Measurements from ENCODE around the gene PLA2G6. TPM values are rescaled to one million over a fixed set of nuclear protein-coding genes. Genes with fewer than 3 reads are reported as not detected.

The PLA2G6 gene
- total RNA-seq, 2 experiments from 2014 or later, result 33.9 to 83.9 TPM

DNA sequence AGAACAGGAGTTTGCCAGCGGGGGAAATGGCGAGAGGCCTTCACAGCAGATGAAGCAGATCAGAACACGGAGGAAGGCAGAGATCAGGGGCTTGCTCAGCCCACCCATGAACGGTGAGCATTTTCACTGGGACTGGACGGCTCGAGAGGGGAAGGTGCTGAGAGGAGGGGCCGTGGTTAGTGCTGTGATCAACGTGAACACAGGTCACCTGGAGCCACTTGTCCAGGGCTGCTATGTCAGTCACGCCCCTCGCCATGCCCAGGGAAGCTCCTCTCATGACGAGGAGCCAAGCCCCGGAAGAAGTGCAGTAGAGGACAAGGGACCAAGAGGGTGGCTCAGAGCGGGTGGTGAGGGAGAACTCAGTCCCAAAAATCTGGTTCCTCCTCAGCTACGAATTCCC is 7.0 kb downstream of the PLA2G6 start:
- intact Hi-C loops (cut with micrococcal nuclease; ENCODE audit: unreplicated experiment), result no loop called here
- Histone ChIP-seq H3K27ac (ENCODE audit: low read depth, low read length, poor library complexity, severe bottlenecking) (no peak overlapping the region), H3K4me2 (ENCODE audit: low read length) (no peak overlapping the region), H3K9me3 (ENCODE audit: low read length) (no peaks in the 10 kb centered on the region), H3K4me3 (ENCODE audit: low read depth, low read length, poor library complexity, severe bottlenecking) (no peak overlapping the region), H3K9me2 (ENCODE audit: insufficient read depth, low read length) (no peaks in the 10 kb centered on the region), H3K79me2 (ENCODE audit: insufficient read depth, low read depth, low read length) (no peaks in the 10 kb centered on the region), H3K36me3 (ENCODE audit: insufficient read depth, low read length) (no peaks in the 10 kb centered on the region), H3K4me1 (ENCODE audit: insufficient read depth, low read length, poor library complexity, severe bottlenecking) (peaks cover 14% of the 10 kb centered on the region), H2AFZ (ENCODE audit: low read length) (no peak overlapping the region), H4K20me1 (ENCODE audit: insufficient read depth, low read length) (no peaks in the 10 kb centered on the region)
- no TSS peak for BruUV-seq (replicated peaks)
- DNase-seq (ENCODE audit: low spot score), result no peak
- ChIA-PET CTCF (ENCODE audit: unreplicated experiment) (no interaction called here), POLR2A (no interaction called here)
- TF ChIP-seq EZH2phosphoT487 (IDR thresholded peaks at IDR 0.05; ENCODE audit: borderline replicate concordance, low read depth, low read length), result no peak
- TF ChIP-seq, protein P1, sequence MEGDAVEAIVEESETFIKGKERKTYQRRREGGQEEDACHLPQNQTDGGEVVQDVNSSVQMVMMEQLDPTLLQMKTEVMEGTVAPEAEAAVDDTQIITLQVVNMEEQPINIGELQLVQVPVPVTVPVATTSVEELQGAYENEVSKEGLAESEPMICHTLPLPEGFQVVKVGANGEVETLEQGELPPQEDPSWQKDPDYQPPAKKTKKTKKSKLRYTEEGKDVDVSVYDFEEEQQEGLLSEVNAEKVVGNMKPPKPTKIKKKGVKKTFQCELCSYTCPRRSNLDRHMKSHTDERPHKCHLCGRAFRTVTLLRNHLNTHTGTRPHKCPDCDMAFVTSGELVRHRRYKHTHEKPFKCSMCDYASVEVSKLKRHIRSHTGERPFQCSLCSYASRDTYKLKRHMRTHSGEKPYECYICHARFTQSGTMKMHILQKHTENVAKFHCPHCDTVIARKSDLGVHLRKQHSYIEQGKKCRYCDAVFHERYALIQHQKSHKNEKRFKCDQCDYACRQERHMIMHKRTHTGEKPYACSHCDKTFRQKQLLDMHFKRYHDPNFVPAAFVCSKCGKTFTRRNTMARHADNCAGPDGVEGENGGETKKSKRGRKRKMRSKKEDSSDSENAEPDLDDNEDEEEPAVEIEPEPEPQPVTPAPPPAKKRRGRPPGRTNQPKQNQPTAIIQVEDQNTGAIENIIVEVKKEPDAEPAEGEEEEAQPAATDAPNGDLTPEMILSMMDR (conservative IDR thresholded peaks at IDR 0.05; ENCODE audit: low read length), result no peak

DNA sequence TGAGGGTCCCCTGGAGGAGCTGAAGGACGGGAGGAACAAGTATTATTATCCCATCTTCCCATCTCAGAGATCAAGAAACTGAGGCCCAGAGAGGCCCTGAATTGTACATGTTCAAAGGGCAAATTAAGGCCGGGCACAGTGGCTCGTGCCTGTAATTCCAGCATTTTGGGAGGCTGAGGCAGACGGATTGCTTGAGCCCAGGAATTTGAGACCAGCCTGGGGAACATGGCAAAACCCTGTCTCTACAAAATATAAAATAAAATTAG is 8.1 kb downstream of the PLA2G6 start:
- CTCF ChIA-PET (ENCODE audit: unreplicated experiment), result no interaction called here
- BruUV-seq (replicated peaks), result no TSS peak
- POLR2A ChIA-PET, result no interaction called here

GRCh38 chr22:38172832-38173640 is 8.6 kb downstream of the PLA2G6 start:
- no peaks in the 10 kb centered on the region for H3K9me3 ChIP-seq (ENCODE audit: low read length)
- H3K4me3 ChIP-seq (ENCODE audit: low read depth, low read length, poor library complexity, severe bottlenecking), result no peak overlapping the region
- H3K79me2 ChIP-seq (ENCODE audit: insufficient read depth, low read depth, low read length), result no peaks in the 10 kb centered on the region
- no peak overlapping the region for H3K4me2 ChIP-seq (ENCODE audit: low read length)
- no peak overlapping the region for H2AFZ ChIP-seq (ENCODE audit: low read length)
- peaks cover 14% of the 10 kb centered on the region for H3K4me1 ChIP-seq (ENCODE audit: insufficient read depth, low read length, poor library complexity, severe bottlenecking)
- H3K9me2 ChIP-seq (ENCODE audit: insufficient read depth, low read length), result no peaks in the 10 kb centered on the region
- H3K36me3 ChIP-seq (ENCODE audit: insufficient read depth, low read length), result no peaks in the 10 kb centered on the region
- POLR2A ChIA-PET, result no interaction called here
- no peak overlapping the region for H3K27ac ChIP-seq (ENCODE audit: low read depth, low read length, poor library complexity, severe bottlenecking)
- BruUV-seq (replicated peaks), result no TSS peak
- TF ChIP-seq, protein P1 (conservative IDR thresholded peaks at IDR 0.05; ENCODE audit: low read length), result no peak
- no peak for TF ChIP-seq EZH2phosphoT487 (IDR thresholded peaks at IDR 0.05; ENCODE audit: borderline replicate concordance, low read depth, low read length)
- intact Hi-C loops (cut with micrococcal nuclease; ENCODE audit: unreplicated experiment), result no loop called here
- no peak for DNase-seq (ENCODE audit: low spot score)
- H4K20me1 ChIP-seq (ENCODE audit: insufficient read depth, low read length), result no peaks in the 10 kb centered on the region
- CTCF ChIA-PET (ENCODE audit: unreplicated experiment), result no interaction called here

More for the DNA sequence above, 8.1 kb downstream of the PLA2G6 start:
- Histone ChIP-seq H3K4me1 (ENCODE audit: insufficient read depth, low read length, poor library complexity, severe bottlenecking) (peaks cover 14% of the 10 kb centered on the region), H4K20me1 (ENCODE audit: insufficient read depth, low read length) (no peaks in the 10 kb centered on the region), H3K36me3 (ENCODE audit: insufficient read depth, low read length) (no peaks in the 10 kb centered on the region), H3K27ac (ENCODE audit: low read depth, low read length, poor library complexity, severe bottlenecking) (no peak overlapping the region), H3K4me2 (ENCODE audit: low read length) (no peak overlapping the region), H3K4me3 (ENCODE audit: low read depth, low read length, poor library complexity, severe bottlenecking) (no peak overlapping the region), H2AFZ (ENCODE audit: low read length) (no peak overlapping the region), H3K79me2 (ENCODE audit: insufficient read depth, low read depth, low read length) (no peaks in the 10 kb centered on the region), H3K9me2 (ENCODE audit: insufficient read depth, low read length) (no peaks in the 10 kb centered on the region), H3K9me3 (ENCODE audit: low read length) (no peaks in the 10 kb centered on the region)
- TF ChIP-seq, protein P1 (conservative IDR thresholded peaks at IDR 0.05; ENCODE audit: low read length), result no peak
- TF ChIP-seq EZH2phosphoT487 (IDR thresholded peaks at IDR 0.05; ENCODE audit: borderline replicate concordance, low read depth, low read length), result no peak
- intact Hi-C loops (cut with micrococcal nuclease; ENCODE audit: unreplicated experiment), result no loop called here
- no peak for DNase-seq (ENCODE audit: low spot score)

Data from OCI-LY7 (cell line).